UCSD-AML1 (cell line): Measurements from ENCODE around the gene ADCYAP1.

Experiments used
- DNase-seq: peaks from one replicate; lab custom pipeline; 2025; ENCODE audit not compliant: unreplicated experiment; lab: John Stamatoyannopoulos, UW

The ADCYAP1 gene

GRCh38 chr18:959854-960253 is 55.2 kb downstream of the ADCYAP1 start:
- no peak for DNase-seq
